ENCODE results near the gene CRMP1.

GRCh38 chr4:5940470-5941203 is 47.8 kb upstream of the CRMP1 start:
- no peak for TF ChIP-seq CTCF (IDR thresholded peaks at IDR 0.05)
- TF ChIP-seq POLR2A (IDR thresholded peaks at IDR 0.05): no peak

Data from stomach (tissue), 4 donors.